Stimulated activated CD8-positive, alpha-beta memory T cell treated with anti-CD3 and anti-CD28 coated beads, Interleukin-12 subunit alpha, Interleukin-12 subunit beta, amount 100 ng/mL, for 24 hours (primary cell): Measurements from ENCODE around the gene SAMD14.

Source experiments
- DNase-seq: peaks from one replicate; pipeline ENCODE4 v3.0.0-alpha.2; 2020; ENCODE audit errors: extremely low read depth

Gene SAMD14

GRCh38 chr17:50148226-50149090 lies 18.5 kb upstream of the SAMD14 start:
- peak; percentile 61 for DNase-seq

- DNase-seq: no peak
Observed at GRCh38 chr17:50147841-50148225, 17.9 kb upstream of the SAMD14 start.

GRCh38 chr17:50146927-50147665 lies 17.1 kb upstream of the SAMD14 start:
- DNase-seq: no peak

GRCh38 chr17:50146230-50146926 lies 16.4 kb upstream of the SAMD14 start:
- DNase-seq: no peak

GRCh38 chr17:50145532-50146229 lies 15.7 kb upstream of the SAMD14 start:
- DNase-seq: no peak

GRCh38 chr17:50144845-50145531 lies 15.0 kb upstream of the SAMD14 start:
- DNase-seq: no peak

GRCh38 chr17:50144355-50144754 lies 14.4 kb upstream of the SAMD14 start:
- no peak for DNase-seq

GRCh38 chr17:50143461-50144176 lies 13.7 kb upstream of the SAMD14 start:
- no peak for DNase-seq

GRCh38 chr17:50141745-50142110 lies 11.8 kb upstream of the SAMD14 start:
- DNase-seq: no peak

GRCh38 chr17:50141026-50141744 lies 11.2 kb upstream of the SAMD14 start:
- DNase-seq: no peak

- no peak for DNase-seq
Observed at GRCh38 chr17:50139950-50140885, 10.3 kb upstream of the SAMD14 start.

- DNase-seq: no peak
Observed at GRCh38 chr17:50139185-50139783, 9.3 kb upstream of the SAMD14 start.

- DNase-seq: no peak
Observed at GRCh38 chr17:50137042-50137441, 7.1 kb upstream of the SAMD14 start.

GRCh38 chr17:50136096-50136687 lies 6.2 kb upstream of the SAMD14 start:
- no peak for DNase-seq

GRCh38 chr17:50135316-50136095 lies 5.5 kb upstream of the SAMD14 start:
- DNase-seq: no peak

GRCh38 chr17:50134206-50135110 lies 4.5 kb upstream of the SAMD14 start:
- no peak for DNase-seq
